CD14-positive monocyte (primary cell): Measurements from ENCODE around the gene BCOR. TPM values are rescaled to one million over a fixed set of nuclear protein-coding genes. Genes with fewer than 3 reads are reported as not detected.
A peak's percentile ranks its signal among the peaks of the same experiment; 100 is the strongest.

Experiments used
- DNase-seq, 3 donors: peaks; one replicate each; pipeline ENCODE4 v3.0.0-alpha.2; 2011 to 2022
- H2AFZ ChIP-seq: 2 replicates; pipeline ENCODE4 v1.6.0; 2012; ENCODE audit warnings: mild to moderate bottlenecking, low read depth, low read length, inconsistent platforms; ENCODE audit not compliant: insufficient read depth, poor library complexity, severe bottlenecking
- H3K27ac ChIP-seq, 2 donors: 1 replicate in 1 of 2; 2 replicates in 1 of 2; pipeline ENCODE4 v1.5.1; 2012 to 2013; ENCODE audit warnings: low read length in 2 of 2, control low read depth in 1 of 2, inconsistent platforms in 1 of 2, low read depth in 1 of 2, mild to moderate bottlenecking in 1 of 2
- H3K27me3 ChIP-seq, 2 donors: one replicate each; pipeline versions ENCODE4 v1.6.0 to v1.6.1; 2011 to 2013; ENCODE audit warnings: low read length in 2 of 2; ENCODE audit not compliant: control insufficient read depth in 2 of 2, insufficient read depth in 2 of 2
- H3K36me3 ChIP-seq, 2 donors: replicated peaks in 1 of 2; 1 replicate in 1 of 2; 2 replicates in 1 of 2; pipeline versions ENCODE4 v1.5.1 to v1.6.1; 2012 to 2013; ENCODE audit warnings: low read length in 2 of 2, control low read depth in 1 of 2, inconsistent platforms in 1 of 2, mild to moderate bottlenecking in 1 of 2; ENCODE audit not compliant: insufficient read depth in 2 of 2, control insufficient read depth in 1 of 2
- H3K4me1 ChIP-seq, 2 donors: 1 replicate in 1 of 2; 2 replicates in 1 of 2; pipeline versions ENCODE4 v1.5.1 to v1.6.1; 2012 to 2013; ENCODE audit warnings: low read length in 2 of 2, control low read depth in 1 of 2, inconsistent platforms in 1 of 2, mild to moderate bottlenecking in 1 of 2, moderate library complexity in 1 of 2; ENCODE audit not compliant: insufficient read depth in 2 of 2, control insufficient read depth in 1 of 2
- H3K4me2 ChIP-seq: replicated peaks from 2 replicates; pipeline ENCODE3; 2012; ENCODE audit warnings: low read length, moderate library complexity, mild to moderate bottlenecking; ENCODE audit not compliant: poor library complexity, severe bottlenecking; ENCODE audit errors: extremely low read depth
- H3K4me3 ChIP-seq, 3 experiments: fragments of 200-600 bp in 1 of 3; sonication (generic) in 1 of 3; replicated peaks in 1 of 3; 1 replicate in 2 of 3; 2 replicates in 1 of 3; pipeline ENCODE4 v1.5.1; 2011 to 2013; ENCODE audit warnings: low read length in 3 of 3, mild to moderate bottlenecking in 3 of 3, control low read depth in 2 of 3, low read depth in 2 of 3, inconsistent platforms in 1 of 3, moderate library complexity in 1 of 3
- H3K79me2 ChIP-seq: 2 replicates; pipeline ENCODE4 v1.6.0; 2012; ENCODE audit warnings: mild to moderate bottlenecking, control low read depth, inconsistent platforms, low read length, moderate library complexity; ENCODE audit not compliant: insufficient read depth
- H3K9ac ChIP-seq: 2 replicates; pipeline ENCODE4 v1.6.0; 2017; ENCODE audit warnings: low read length, mild to moderate bottlenecking; ENCODE audit not compliant: insufficient read depth, poor library complexity, severe bottlenecking
- H3K9me3 ChIP-seq, 2 donors: replicated peaks in 1 of 2; 1 replicate in 1 of 2; 2 replicates in 1 of 2; pipeline versions ENCODE4 v1.5.1 to v1.6.1; 2012 to 2013; ENCODE audit warnings: low read length in 2 of 2, control low read depth in 1 of 2; ENCODE audit not compliant: control insufficient read depth in 1 of 2, insufficient read depth in 1 of 2
- H4K20me1 ChIP-seq: 2 replicates; pipeline ENCODE4 v1.6.0; 2012; ENCODE audit warnings: mild to moderate bottlenecking, low read length, control low read depth, moderate library complexity; ENCODE audit not compliant: insufficient read depth
- H3K27ac Mint-ChIP-seq, 7 donors: one replicate each; pipeline ENCODE4 v1.8.0; 2020; ENCODE audit warnings: mild to moderate bottlenecking in 7 of 7, mixed read lengths in 7 of 7, moderate library complexity in 6 of 7, inconsistent platforms in 2 of 7
- H3K27me3 Mint-ChIP-seq, 3 donors: one replicate each; pipeline ENCODE4 v1.8.0; 2021 to 2022; ENCODE audit warnings: low read depth in 3 of 3, mild to moderate bottlenecking in 3 of 3, mixed read lengths in 3 of 3, moderate library complexity in 3 of 3, inconsistent platforms in 1 of 3
- H3K36me3 Mint-ChIP-seq, 2 donors: one replicate each; pipeline ENCODE4 v1.8.0; 2020; ENCODE audit warnings: mixed read lengths in 2 of 2, inconsistent platforms in 1 of 2, mild to moderate bottlenecking in 1 of 2
- H3K4me1 Mint-ChIP-seq: one replicate; pipeline ENCODE4 v1.8.0; 2020; ENCODE audit warnings: mild to moderate bottlenecking, mixed read lengths
- H3K4me3 Mint-ChIP-seq, 2 donors: one replicate each; pipeline ENCODE4 v1.8.0; 2020; ENCODE audit warnings: mild to moderate bottlenecking in 2 of 2, mixed read lengths in 2 of 2, moderate library complexity in 1 of 2
- H3K9me3 Mint-ChIP-seq, 7 donors: one replicate each; pipeline ENCODE4 v1.8.0; 2020 to 2022; ENCODE audit warnings: mixed read lengths in 7 of 7, mild to moderate bottlenecking in 6 of 7, moderate library complexity in 6 of 7, inconsistent platforms in 2 of 7
- CTCF ChIP-seq: fragments of 200-600 bp; IDR thresholded peaks from one replicate; pipeline ENCODE4 v1.8.0; 2022; ENCODE audit warnings: antibody characterized with exemption, mild to moderate bottlenecking
- WGBS: methylation state at CpG from one replicate; pipeline ENCODE4 v1.1.5; 2013; ENCODE audit warnings: missing lambda C conversion rate; ENCODE audit not compliant: insufficient coverage; 5-methylcytosine and 5-hydroxymethylcytosine counted together
- intact Hi-C, 2 donors: fragments of 100-400 bp; cut with micrococcal nuclease; formaldehyde crosslinking; loops; one replicate each; pipeline versions ENCODE4 v1.15.0 to v1.15.1; 2023
- polyA plus RNA-seq, 3 donors: library from polyadenylated mRNA; depleted of rRNA in 1 of 3; unstranded in 2 of 3; stranded (reverse) in 1 of 3; fragments of 300-500 nt in 2 of 3; fragments of >200 nt in 1 of 3; fragmentation: Illumina TruSeq in 2 of 3; gene quantifications; 1 replicate in 2 of 3; 2 replicates in 1 of 3; pipeline ENCODE4 v1.2.3, GENCODE V29; 2012 to 2021

The BCOR gene
- polyA plus RNA-seq, 3 donors: 1.1 to 8.2 (median 2.6) TPM

- H4K20me1 ChIP-seq: no peaks in the 10 kb centered on the region
Observed at GRCh38 chrX:40144576-40144975, 46.8 kb upstream of the BCOR start.

GRCh38 chrX:40143987-40144386 is 46.2 kb upstream of the BCOR start:
- H3K36me3 Mint-ChIP-seq: peaks cover 3% of the 10 kb centered on the region in 2 donors
- H3K27ac ChIP-seq: no peak overlapping the region
- H3K4me3 ChIP-seq: no peak overlapping the region
- peaks cover 0 to 15% (median 8%) of the 10 kb centered on the region in 7 donors for H3K9me3 Mint-ChIP-seq
- no CpG with 5 or more reads among the region's 5 CpGs for WGBS
- peaks cover 2 to 5% of the 10 kb centered on the region in 2 donors for H3K27me3 ChIP-seq
- no peak for TF ChIP-seq CTCF
- peaks cover 12 to 77% (median 30%) of the 10 kb centered on the region in 3 donors for H3K27me3 Mint-ChIP-seq
- intact Hi-C loops: no loop called here
- no peak overlapping the region for H3K27ac Mint-ChIP-seq
- H4K20me1 ChIP-seq: no peaks in the 10 kb centered on the region
- no peaks in the 10 kb centered on the region for H3K9me3 ChIP-seq
- no peaks in the 10 kb centered on the region for H3K36me3 ChIP-seq
- DNase-seq: no peak
- no peak overlapping the region for H3K4me3 Mint-ChIP-seq
- no peak overlapping the region for H3K4me2 ChIP-seq
- H3K4me1 Mint-ChIP-seq: peaks cover 57% of the 10 kb centered on the region
- H3K79me2 ChIP-seq: no peaks in the 10 kb centered on the region
- H3K4me1 ChIP-seq: peaks cover 57 to 62% of the 10 kb centered on the region in 2 donors
- no peak overlapping the region for H3K9ac ChIP-seq
- no peak overlapping the region for H2AFZ ChIP-seq

More at GRCh38 chrX:40144576-40144975, 46.8 kb upstream of the BCOR start:
- H3K4me2 ChIP-seq: peak overlapping the region; percentile 76
- H3K4me3 ChIP-seq: peak overlapping the region in 1 of 3 experiments; percentile 70
- peaks cover 3% of the 10 kb centered on the region in 2 donors for H3K36me3 Mint-ChIP-seq
- H3K27me3 ChIP-seq: peaks cover 2 to 5% of the 10 kb centered on the region in 2 donors
- intact Hi-C loops: no loop called here
- no peak overlapping the region for H3K27ac Mint-ChIP-seq
- peaks cover 0 to 15% (median 9%) of the 10 kb centered on the region in 7 donors for H3K9me3 Mint-ChIP-seq
- H3K79me2 ChIP-seq: no peaks in the 10 kb centered on the region
- WGBS: no CpG with 5 or more reads among the region's 9 CpGs
- peaks cover 12 to 81% (median 30%) of the 10 kb centered on the region in 3 donors for H3K27me3 Mint-ChIP-seq
- H3K36me3 ChIP-seq: no peaks in the 10 kb centered on the region
- H2AFZ ChIP-seq: no peak overlapping the region
- H3K4me3 Mint-ChIP-seq: peak overlapping the region; percentile 47 to 81
- H3K9ac ChIP-seq: no peak overlapping the region
- no peak for DNase-seq
- H3K4me1 Mint-ChIP-seq: peaks cover 63% of the 10 kb centered on the region
- H3K9me3 ChIP-seq: no peaks in the 10 kb centered on the region
- no peak overlapping the region for H3K27ac ChIP-seq
- peaks cover 63 to 67% of the 10 kb centered on the region in 2 donors for H3K4me1 ChIP-seq
- TF ChIP-seq CTCF: no peak
